NCI-H446 treated with DMSO at 0.1 percent for 48 hours (cell line): ENCODE data around the gene ANKRD60.
A peak's percentile ranks its signal among the peaks of the same experiment; 100 is the strongest.

Source experiments
- DNase-seq: peaks from one replicate; lab custom pipeline; 2025; lab: John Stamatoyannopoulos, UW

The ANKRD60 gene

DNA sequence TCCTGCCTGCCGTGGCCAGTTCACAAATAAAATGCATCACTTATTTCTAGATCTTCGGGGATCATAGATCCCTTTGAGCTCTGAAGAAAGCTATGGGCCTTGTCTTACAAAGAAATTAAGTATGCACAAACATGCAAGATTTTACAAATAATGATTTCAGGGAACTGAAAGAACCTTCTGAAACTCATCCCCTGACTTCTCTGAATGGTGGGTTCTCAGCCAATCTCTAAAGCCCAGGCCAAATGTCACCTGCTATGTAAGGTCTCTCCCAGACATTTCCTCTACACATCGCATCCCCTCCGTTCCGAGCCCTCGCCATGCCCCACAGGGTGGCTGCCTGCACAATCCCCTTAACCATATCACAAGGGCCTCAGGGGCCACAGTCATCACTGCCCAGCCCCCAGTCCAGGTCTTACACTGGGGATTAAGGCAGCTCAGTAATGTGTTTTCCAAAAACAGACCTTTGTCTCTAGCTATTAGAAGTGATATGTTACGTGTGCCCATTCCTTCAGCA lies 16.1 kb upstream of the ANKRD60 start:
- no peak for DNase-seq

GRCh38 chr20:58243653-58244410 lies 15.4 kb upstream of the ANKRD60 start:
- DNase-seq = no peak

GRCh38 chr20:58242824-58243223 lies 14.4 kb upstream of the ANKRD60 start:
- no peak for DNase-seq

- DNase-seq = no peak
These were observed 13.5 kb upstream of the ANKRD60 start for GRCh38 chr20:58241766-58242465.

DNA sequence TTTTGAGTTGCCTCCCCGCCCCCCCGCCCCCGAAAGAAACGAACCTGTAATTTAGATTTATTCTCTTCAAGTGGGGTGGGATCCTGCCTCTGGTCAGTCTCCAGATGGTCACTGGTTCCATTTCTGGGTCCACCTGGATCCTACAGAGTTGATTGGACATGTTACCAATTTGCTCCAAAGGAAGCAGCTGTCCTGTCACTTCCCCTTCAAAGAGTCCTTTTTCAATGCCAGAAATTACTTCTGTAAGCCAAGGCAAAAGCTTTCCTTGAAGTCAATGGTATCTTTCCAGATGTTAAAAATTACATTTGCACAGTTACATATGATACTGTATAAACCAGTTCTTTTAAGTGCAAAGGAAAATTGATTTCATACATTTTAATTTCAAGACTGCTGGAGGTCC lies 12.0 kb upstream of the ANKRD60 start:
- no peak for DNase-seq

DNA sequence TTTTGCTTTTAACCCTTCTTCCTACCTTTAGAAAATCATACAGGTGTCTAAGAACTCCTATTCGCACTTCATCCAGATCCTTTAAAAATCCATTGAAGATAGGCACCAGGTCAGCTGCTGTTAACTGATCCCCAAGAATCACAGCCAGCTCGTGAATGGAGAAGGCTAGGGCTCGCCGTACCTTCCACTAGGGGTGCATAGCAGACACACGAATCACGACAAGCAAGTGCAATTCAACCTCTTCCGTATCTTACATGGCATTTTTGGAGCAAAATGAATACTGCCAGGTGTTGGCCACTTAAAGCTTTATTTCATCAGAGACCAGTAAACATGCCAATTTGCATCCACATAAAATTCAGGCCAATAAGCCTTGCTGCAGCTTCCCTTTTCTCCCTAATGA lies 10.8 kb upstream of the ANKRD60 start:
- DNase-seq = no peak

DNA sequence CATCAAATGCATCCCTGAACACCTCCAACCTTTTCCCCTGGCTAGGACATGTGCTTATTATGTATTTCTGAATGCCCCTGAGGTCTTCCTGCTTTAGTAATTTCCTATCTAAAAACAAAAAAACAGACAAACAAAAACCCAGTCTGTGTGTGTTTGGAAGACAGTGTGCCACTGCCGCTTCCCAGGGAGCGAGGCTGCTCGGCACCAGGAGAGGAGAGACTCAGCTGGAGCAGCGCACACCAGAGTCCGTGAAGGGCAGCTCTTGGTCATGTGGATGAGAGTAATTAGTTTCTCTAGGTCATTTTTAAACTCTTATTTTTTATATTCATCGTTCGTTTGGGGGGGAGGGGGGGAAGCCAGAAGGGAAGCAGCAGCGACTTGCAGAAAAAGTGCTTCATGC lies 10.0 kb upstream of the ANKRD60 start:
- DNase-seq = no peak

DNA sequence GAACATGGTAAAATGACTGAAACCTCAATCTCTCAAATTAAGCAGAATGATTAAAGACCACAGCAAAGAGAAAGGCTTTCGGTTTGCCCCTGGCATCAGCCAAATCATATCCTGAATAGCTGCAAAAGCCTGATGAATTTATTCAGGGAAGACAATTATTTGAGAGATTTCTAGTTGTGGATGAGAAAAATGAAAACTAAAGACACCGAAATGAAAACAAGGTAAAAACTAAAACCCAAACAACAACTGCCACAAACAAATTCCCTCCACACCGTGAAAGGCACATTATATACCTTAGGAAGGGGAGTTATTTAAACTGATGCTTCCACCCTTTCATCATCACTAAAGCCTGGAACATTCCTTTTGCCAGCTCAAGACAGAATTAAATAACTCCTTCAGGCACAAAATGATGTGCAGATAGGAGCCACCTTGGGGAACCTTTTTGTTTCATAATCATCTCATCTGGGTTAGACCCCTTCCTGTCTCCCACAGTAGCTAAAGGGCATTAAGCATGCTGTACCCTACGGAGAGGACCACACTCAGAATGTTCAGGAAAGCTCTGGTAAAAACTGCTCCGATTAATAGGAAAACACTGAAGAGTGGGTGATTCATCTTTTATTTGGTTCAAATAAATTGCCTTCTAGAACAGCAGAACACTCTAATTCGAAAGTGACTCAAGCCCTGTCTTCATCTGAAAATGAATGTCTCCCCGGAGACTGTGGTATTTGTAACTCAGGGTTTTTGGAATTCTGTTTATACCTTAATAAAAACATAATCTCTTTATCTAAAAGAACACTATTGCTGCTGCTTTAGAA lies 9.1 kb upstream of the ANKRD60 start:
- DNase-seq = no peak

- DNase-seq = peak; percentile 39
These were observed 8.3 kb upstream of the ANKRD60 start for GRCh38 chr20:58236612-58237317.

GRCh38 chr20:58235010-58235409 lies 6.6 kb upstream of the ANKRD60 start:
- DNase-seq = no peak

GRCh38 chr20:58233881-58234528 lies 5.6 kb upstream of the ANKRD60 start:
- no peak for DNase-seq

- DNase-seq = no peak
These were observed 4.9 kb upstream of the ANKRD60 start for GRCh38 chr20:58233393-58233792.

DNA sequence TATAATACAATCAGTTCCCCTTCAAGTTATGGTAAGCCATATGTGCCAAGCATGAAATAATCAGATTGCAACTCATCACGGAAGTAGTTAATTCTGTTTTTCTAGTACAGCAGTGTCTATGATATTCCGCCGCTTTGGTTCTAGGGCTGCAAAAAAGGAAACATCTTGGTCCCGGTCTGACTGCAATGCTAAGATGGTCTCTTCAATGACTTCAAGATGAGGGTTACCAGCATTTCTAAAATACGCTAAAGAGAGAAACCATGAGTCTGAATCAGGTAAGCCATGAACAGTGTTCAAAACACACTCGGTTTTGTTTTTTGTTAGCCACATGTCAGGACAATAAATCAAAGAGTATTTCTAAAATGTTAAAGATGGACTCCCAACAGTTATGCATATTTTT lies 3.2 kb upstream of the ANKRD60 start:
- no peak for DNase-seq

- no peak for DNase-seq
These were observed 845 bp upstream of the ANKRD60 start for GRCh38 chr20:58229198-58229798.

- DNase-seq = no peak
These were observed 360 bp downstream of the ANKRD60 start for GRCh38 chr20:58228103-58228483.

DNA sequence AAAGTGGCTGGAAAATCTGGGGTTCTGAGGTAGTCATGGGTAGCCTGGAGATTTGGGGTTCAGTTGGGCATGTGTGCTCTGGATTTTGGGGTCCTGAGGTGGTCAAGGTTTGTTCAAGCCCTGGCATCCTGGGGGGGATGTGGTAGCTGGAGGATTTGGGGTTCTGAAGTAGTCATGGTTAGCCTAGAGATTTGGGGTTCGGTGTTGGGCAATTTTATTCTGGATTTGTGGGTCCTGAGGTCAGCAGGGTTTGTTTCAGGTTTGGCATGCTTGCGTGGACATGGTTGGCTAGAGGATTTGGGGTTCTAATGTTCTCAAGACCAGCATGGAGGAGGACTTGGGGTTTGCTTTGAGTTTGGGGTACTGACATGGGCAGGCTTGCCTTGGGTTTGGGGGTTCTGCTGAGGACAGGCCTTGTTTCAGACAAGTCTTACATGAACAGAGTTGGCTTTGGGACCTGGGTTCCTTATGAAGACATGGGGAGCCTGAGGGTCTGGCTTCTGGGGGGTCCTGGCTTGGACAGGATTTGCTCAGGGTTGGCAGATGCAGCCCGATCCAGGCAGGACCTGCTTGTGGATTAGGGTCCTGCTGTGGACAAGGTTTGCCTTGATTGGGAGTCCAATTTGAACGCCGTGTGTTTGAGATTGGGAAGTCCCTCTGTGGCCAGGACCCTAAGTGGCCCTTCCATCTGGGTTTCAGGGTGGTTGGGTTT lies 906 bp downstream of the ANKRD60 start:
- no peak for DNase-seq

DNA sequence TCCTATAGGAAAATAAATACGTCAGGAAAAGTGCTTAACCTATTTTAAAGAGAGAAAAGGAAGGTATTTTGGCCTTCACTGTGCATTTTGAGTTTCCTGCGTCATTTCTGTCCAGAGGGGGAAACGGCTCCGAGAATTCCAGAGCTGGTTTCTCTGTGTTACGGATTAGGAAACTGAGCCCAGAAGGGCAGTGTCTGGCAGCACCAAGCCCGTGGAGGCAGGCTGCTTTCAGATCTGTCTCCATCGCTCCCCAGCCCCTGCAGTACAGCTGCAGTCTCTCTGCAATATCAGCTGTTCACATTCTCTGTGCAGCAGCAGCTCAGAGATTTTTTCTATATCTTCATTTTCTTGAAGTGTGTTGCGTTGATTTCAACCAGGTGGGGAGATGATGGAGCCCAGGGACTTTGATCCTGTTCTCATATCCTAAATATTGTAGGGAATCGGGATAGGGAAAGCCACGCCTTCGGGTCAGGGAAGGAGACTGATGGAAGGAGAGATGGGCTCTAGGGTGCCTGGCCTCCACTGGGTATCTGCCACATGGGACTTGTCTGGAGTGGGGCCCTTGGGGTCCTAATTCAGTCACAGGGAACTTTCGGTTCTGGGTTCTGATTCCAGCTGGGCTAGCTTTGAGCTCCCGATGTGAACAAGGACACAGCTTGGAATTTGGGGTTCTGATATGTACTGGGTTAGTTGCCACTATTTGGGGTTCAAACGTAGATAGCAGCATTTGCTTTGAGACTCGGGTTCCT lies 2.8 kb downstream of the ANKRD60 start:
- no peak for DNase-seq

- no peak for DNase-seq
These were observed 3.5 kb downstream of the ANKRD60 start for GRCh38 chr20:58224974-58225373.

GRCh38 chr20:58224097-58224496 lies 4.4 kb downstream of the ANKRD60 start:
- DNase-seq = no peak
